Activated T-cell treated with anti-CD3 and anti-CD28 coated beads, Interleukin-2, amount 50 U/mL, for 1 hour (primary cell): ENCODE data around the gene XPNPEP2.

Experiments
- DNase-seq: peaks from one replicate; pipeline ENCODE4 v3.0.0-alpha.2; 2020

The XPNPEP2 gene

GRCh38 chrX:129804806-129805205 is 66.0 kb downstream of the XPNPEP2 start:
- DNase-seq, result no peak

GRCh38 chrX:129808158-129808828 is 69.5 kb downstream of the XPNPEP2 start:
- no peak for DNase-seq

- DNase-seq, result no peak
These were observed 70.3 kb downstream of the XPNPEP2 start for GRCh38 chrX:129808829-129809796.

- no peak for DNase-seq
These were observed 75.0 kb downstream of the XPNPEP2 start for GRCh38 chrX:129813662-129814368.

GRCh38 chrX:129818123-129818522 is 79.3 kb downstream of the XPNPEP2 start:
- no peak for DNase-seq
